Stimulated activated CD8-positive, alpha-beta memory T cell treated with anti-CD3 and anti-CD28 coated beads, Interleukin-4, amount 100 ng/mL, for 24 hours (primary cell): Measurements from ENCODE around the gene MAPRE3.

Experiments used
- DNase-seq: peaks from one replicate; pipeline ENCODE4 v3.0.0-alpha.2; 2020; ENCODE audit warnings: low read depth

Gene MAPRE3

GRCh38 chr2:27040282-27040681 lies 69.8 kb downstream of the MAPRE3 start:
- DNase-seq: no peak

DNA sequence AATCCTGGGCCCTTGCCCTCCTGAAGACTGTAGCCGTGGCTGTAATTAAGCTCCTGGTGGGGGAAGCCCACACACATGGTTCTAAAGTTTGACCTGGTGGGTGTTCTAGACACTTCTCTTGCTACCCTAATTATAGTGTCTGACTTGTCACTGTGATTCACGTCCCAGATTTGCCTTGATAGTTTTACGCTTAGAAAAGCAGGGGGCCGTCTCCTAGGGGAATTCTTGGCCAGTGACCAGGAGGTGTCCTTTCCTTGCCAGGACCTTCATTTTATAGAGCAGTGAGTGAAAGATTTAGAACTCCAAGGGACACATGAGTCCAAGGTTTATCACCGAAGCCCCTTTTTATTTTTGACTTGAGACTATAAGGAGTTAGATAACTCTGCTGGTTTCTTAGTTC lies 71.3 kb downstream of the MAPRE3 start:
- no peak for DNase-seq

DNA sequence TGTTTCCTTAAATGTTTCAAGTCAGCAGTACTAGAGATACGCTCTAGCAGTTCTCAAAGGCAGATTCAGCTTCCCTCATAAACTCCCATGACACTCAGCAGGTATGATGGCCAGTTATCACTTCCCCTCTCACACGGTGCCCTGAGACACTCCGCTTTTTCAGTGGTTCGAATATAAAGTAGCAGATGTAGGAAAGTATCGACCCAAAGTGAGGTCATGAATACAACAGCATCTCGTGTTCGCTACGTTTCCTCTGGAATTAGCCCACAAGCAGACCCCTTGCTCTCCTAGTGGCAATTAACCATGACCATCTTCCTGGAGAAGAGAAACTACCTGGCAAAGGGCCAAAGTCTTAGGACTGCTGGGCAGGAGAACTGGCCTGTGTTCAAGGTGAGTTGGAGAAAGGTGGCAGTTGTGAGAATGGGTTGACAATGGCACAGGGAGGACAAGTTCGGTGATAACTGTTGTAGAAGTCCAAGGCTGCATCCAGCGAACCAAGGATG lies 71.8 kb downstream of the MAPRE3 start:
- DNase-seq: no peak

GRCh38 chr2:27042985-27043634 lies 72.7 kb downstream of the MAPRE3 start:
- no peak for DNase-seq

- peak; percentile 61 for DNase-seq
Observed at GRCh38 chr2:27049422-27050280, 79.2 kb downstream of the MAPRE3 start.

GRCh38 chr2:27050281-27050995 lies 80.0 kb downstream of the MAPRE3 start:
- peak; percentile 77 for DNase-seq

DNA sequence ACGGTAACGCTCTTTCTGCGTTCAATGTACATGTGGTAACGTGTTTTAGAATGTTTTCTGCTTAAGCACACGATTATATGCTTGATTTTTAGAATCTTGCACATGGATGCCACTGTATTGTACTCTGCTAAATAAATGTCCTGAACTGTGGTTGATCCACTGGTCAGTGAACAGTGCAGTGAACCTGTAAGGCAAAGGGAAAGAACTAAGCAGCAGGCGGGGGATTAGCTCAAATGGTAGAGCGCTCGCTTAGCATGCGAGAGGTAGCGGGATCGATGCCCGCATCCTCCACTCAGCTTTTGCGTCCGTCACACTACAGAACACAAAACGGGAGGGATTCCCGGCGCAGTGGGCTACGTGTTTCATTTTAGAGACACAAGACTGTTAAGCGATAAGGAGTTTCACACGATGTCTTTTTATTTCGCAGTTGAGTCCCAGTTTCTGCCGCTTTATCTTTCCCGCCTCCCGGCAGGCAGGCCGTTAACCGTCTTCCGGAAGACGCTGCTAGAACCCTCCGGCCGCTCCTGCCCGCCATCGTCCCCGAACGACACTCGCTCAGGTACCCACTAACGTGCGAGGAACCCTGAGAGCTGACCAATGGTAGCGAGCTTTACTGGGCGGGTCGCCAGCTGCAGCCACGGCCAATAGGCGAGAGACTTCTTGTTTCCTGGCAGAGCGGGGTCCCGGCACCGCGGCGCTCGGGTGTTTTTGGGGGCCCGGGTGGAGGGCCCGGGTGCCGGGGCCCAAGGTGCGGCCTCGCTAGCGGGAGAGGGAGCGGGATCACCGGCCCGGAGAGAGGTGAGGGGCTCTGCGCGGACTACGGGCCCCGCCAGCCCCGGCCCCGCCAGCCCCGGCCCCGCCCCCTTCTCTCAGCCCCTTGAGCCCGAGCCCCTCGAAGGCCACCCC lies 80.8 kb downstream of the MAPRE3 start, which contains the start of gene AGBL5:
AGBL5 (plus strand) TSS at position 673 of the 906 bp plus-strand sequence. CDS start 1,291 bp downstream, outside the sequence.
- peak; percentile 89 for DNase-seq

- no peak for DNase-seq
Observed at GRCh38 chr2:27051902-27052645, 81.6 kb downstream of the MAPRE3 start.

- no peak for DNase-seq
Observed at GRCh38 chr2:27053321-27053720, 82.9 kb downstream of the MAPRE3 start.

- no peak for DNase-seq
Observed at GRCh38 chr2:27053776-27054175, 83.3 kb downstream of the MAPRE3 start.

DNA sequence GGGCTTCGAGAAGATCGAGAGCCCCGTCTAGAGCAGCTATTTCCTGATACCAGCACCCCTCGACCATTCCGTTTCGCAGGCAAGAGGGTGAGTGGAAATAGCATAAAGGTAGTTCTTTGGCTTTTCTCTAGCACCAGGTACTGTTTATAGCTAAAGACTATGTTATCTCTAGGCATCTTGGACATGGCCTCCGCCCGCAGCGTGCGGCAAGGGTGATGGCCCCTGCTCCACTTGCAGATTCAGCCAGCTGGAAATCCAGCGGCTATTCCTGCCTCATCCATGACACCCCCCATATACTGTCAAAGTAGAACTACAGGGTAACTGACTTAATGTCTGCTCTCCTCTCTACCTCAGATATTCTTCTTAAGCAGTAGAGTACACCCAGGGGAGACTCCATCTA lies 84.3 kb downstream of the MAPRE3 start:
- no peak for DNase-seq

GRCh38 chr2:27057184-27057583 lies 86.7 kb downstream of the MAPRE3 start:
- no peak for DNase-seq

DNA sequence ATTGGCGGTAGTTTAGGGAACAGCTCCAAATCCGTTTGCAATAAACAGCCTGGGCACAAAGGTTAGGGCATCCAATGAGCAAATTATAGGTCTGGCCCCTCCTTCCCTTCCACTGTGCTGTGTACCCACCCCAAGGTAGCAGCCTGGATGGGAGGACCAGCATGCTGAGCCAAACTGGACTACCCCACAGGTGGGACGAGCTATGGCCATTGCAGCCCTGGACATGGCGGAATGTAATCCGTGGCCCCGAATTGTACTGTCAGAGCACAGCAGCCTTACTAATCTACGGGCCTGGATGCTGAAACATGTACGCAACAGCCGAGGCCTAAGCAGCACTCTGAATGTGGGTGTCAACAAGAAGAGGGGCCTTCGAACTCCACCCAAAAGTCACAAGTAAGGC lies 87.8 kb downstream of the MAPRE3 start:
- no peak for DNase-seq

GRCh38 chr2:27059141-27059820 lies 88.8 kb downstream of the MAPRE3 start:
- DNase-seq: no peak

GRCh38 chr2:27060323-27060722 lies 89.9 kb downstream of the MAPRE3 start:
- no peak for DNase-seq

DNA sequence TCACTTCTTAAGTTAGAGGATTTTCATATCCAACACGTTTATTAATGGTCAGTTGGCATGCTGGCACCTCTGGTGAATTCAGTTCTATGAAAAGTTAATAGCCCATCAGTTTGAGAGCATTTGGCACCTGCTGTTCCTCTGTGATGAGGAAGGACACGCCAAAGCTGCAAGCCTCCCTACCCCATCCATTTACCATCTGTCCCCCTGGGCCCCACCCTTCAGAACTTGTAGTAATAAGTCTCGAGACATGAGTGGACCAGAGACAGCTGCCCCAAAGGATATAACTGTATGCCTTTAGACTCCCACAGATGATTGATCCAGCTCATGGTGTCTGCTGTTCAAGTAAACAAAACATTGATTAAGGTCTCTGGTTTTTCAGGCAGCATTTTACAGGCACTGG lies 94.7 kb downstream of the MAPRE3 start:
- DNase-seq: no peak

GRCh38 chr2:27067385-27067784 lies 96.9 kb downstream of the MAPRE3 start:
- DNase-seq: no peak

- DNase-seq: no peak
Observed at GRCh38 chr2:27069436-27069835, 99.0 kb downstream of the MAPRE3 start.

GRCh38 chr2:27069961-27070618 lies 99.7 kb downstream of the MAPRE3 start:
- DNase-seq: no peak
